ACHN (cell line): Measurements from ENCODE around the gene TICAM2.

Source experiments
- DNase-seq: peaks from one replicate; pipeline ENCODE4 v3.0.0-alpha.2; 2015
- in situ Hi-C: cut with HindIII; loops from 2 replicates; pipeline ENCODE4 v1.10.0; 2017; ENCODE audit warnings: low sequenced_read_pairs, low pct_ligation_motif_present, low pct_unique_long_range_greater_than_20kb

The TICAM2 gene

DNA sequence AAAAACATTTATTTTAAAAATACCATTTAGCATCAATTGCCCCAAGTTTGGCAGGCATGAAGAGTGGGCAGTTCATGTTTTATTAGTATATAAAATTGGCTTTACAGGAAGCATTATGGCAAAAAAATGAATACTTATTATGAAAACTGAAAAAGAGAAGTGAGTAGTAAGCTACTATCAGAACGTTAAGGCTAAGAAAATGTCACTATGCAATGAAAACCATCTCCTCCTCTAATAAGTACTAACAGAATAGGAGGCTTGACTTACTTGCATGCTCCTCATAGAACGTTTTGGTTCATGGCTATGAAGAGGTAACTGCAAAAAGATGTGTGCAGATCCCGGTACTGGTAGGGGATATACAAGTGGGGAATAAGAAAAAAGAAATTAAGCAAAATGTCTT, 23.6 kb downstream of the TICAM2 start:
- in situ Hi-C loops = no loop called here
- DNase-seq = no peak

DNA sequence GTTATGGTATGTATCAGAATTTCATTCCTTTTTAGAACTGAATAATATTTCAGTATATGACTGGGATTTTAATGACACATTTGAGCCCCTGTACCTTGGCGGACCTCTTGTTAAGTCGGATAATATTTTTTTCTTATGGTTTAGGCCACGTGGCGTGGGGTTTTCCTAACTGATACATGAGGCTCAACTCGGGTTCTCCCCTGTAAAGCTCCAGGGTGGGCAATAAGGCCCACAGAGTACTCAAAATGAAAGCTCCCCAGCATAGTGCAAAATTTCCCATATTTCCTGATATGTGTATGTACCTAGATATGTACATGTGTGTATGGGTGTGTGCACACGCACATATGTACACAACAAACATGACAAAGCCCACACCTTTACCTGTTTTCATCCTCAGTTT, 24.5 kb downstream of the TICAM2 start:
- no peak for DNase-seq
- in situ Hi-C loops = no loop called here

DNA sequence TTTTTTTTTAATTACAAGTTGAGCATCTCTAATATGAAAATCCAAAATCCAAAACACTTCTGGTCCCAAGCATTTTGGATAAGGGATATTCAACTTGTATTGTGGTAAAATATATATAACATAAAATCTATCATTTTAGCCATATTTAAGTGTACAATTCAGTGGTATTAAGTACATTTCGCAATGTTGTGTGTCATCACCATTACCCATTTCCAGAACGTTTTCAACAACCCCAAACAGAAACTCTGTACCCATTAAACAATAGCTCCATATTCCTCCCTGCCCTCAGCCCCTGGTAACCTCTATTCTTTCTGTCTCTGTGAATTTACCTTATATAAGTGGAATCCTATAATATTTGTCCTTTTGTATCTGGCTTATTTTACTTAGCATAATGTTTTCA, 24.9 kb downstream of the TICAM2 start:
- no peak for DNase-seq
- in situ Hi-C loops = no loop called here

DNA sequence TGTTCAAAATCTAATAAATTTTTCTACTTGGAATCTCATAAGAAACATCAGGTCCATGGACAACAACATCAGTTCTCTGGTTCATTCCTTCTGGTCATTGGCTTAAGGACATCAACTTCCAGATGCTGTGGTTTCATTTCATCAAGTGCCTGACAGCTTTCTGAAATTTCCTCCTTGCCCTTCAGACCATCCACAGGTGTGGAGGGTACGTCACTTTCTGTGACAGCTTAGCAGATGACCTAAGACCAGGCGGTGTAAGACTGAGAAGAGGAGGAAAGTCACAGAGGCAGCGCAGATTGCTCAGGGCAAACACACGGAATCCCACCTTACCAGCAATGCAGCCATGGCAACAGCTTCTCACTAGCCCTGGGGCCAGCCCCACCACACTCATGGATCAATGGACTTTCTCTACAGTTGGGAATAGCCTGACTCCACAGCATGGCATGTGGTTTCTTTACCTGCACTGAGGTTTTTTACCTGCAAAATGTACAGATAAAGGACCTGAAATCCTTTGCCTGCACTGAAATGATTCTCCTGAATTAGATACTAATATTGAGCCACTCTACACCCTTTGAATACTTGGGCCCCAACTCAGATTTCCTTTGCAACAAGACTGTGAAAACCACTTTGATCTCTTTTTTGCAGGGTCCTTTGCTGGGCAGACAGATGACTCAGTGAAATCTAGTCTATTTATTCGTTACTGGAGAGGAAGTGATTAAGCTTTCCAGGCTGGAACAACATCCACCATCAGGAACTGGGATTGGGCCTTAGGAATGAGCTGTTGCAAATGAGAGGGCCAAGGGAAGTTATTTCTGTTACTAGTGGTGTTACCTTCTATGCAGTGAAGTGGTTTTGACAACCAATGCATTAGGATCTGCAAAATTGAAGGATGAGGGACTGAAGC, 26.9 kb downstream of the TICAM2 start:
- DNase-seq = no peak
- in situ Hi-C loops = no loop called here

- peak; percentile 24 for DNase-seq
- in situ Hi-C loops = no loop called here
Measured at GRCh38 chr5:115573133-115573532, 29.1 kb downstream of the TICAM2 start.

DNA sequence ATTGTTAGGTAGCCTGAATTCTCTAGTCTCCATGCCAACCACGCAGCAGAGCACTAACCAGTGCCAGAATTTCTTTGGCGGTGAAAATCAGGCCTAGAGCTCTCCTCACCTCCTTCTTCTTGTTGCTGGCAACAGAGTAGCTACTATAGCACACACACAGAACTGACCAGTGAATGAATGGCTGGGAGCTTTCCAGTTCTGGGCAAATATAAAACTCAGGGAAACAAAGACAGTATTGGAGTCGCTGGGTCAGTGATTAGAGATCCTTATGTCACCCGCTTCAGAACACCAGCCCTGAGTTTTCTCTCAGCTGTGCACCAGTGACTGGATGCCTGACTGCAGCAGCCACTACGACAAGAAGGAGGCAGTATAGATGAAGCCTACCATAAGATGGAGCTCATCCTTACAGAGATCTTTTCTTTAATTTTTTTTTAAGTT, 30.8 kb downstream of the TICAM2 start:
- no peak for DNase-seq
- in situ Hi-C loops = no loop called here

DNA sequence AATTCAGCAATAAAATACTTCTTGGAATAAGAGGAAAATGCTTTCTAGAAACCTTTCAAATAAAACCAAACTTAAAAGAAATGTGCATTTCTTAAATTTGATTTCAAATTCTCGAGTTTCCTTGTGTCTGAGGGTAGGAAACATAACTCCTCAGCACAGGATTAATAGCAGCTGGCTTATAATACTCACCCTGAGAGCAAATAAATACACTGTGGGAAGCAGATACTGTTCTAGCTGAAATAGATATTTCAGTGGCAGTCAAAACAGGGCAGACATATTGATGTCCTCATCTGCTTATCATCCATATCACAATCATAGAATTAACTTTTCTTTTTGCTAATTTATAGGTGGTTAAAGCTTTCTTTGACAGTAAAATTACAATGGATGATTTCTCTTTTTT, 33.6 kb downstream of the TICAM2 start:
- DNase-seq = no peak
- in situ Hi-C loops = no loop called here

DNA sequence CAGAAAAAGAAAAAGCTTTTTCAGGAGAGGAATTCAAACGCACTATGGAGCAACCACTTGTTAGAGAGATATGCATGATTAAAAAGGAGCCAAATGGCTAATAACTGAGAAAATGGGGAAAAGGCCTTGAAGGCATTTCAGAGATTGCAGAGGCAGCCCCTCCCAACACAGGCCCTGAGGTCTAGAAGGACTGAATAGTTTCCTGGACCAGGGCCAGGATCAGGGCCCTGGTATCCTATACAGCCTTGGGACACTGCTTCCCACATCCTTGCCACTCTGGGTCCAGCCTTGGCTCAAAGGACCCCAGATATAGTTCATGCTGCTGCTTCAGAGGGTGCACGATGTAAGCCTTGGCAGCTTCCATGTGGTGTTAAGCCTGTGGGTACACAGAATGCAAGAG, 37.0 kb downstream of the TICAM2 start:
- DNase-seq = no peak
- in situ Hi-C loops = no loop called here

GRCh38 chr5:115561176-115561575, 41.1 kb downstream of the TICAM2 start:
- in situ Hi-C loops = no loop called here
- no peak for DNase-seq

- in situ Hi-C loops = no loop called here
- DNase-seq = no peak
Measured at GRCh38 chr5:115559524-115559923, 42.8 kb downstream of the TICAM2 start.

DNA sequence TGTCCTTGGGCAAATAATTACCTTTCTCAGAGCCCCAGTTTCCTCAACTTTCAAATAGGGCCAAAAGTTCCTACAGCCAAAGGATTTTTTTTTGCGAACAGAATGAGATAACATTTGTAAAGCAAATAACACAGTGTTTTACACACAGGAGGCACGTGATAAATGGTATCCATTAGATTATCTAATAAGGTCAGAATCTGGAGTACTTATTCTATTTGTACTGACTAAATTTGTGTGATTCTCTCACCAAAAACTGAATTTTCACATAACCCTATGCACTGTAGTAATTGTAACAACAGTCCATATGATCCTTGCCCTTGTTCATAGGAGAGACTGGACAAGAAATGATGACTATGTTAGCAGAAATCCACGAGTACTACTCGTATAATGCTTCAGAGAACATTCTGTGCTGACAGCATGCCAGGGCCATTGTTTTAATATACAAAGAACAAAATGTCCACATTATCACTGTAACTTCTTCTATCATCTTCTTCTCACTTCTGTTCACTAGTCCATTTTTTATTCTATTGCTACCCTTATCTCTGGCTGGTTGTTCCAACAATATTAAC, 43.8 kb downstream of the TICAM2 start:
- in situ Hi-C loops = no loop called here
- no peak for DNase-seq

- in situ Hi-C loops = no loop called here
Measured at GRCh38 chr5:115557667-115558387, 44.5 kb downstream of the TICAM2 start.

DNA sequence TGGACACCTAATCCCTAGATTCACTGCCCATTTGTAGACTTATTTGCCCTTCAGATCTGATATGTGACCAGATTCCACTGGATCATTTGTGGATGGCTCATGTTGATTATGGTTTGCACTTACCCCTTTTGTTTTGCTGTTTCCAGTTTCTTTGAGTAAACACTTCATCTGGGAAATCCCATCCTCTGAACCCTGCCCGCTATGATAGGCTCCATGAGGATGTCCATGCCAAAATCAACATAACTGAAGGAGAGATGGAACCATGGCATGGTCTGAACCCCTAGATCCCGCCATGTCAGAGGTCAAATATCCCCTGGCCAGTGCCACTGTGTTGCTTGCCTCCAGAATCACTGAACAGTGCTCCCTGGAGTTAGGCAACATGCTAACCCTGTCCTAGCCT, 46.0 kb downstream of the TICAM2 start:
- in situ Hi-C loops = no loop called here
- no peak for DNase-seq

More at GRCh38 chr5:115557667-115558387, 44.5 kb downstream of the TICAM2 start:
- DNase-seq = no peak

- DNase-seq = no peak
- in situ Hi-C loops = no loop called here
Measured at GRCh38 chr5:115555084-115555633, 47.1 kb downstream of the TICAM2 start.

GRCh38 chr5:115553082-115553481, 49.2 kb downstream of the TICAM2 start:
- in situ Hi-C loops = no loop called here
- no peak for DNase-seq

GRCh38 chr5:115551415-115551814, 50.9 kb downstream of the TICAM2 start:
- DNase-seq = no peak
- in situ Hi-C loops = no loop called here

- in situ Hi-C loops = no loop called here
- DNase-seq = peak; percentile 17
Measured at GRCh38 chr5:115549154-115549553, 53.1 kb downstream of the TICAM2 start.

GRCh38 chr5:115548683-115549082, 53.6 kb downstream of the TICAM2 start:
- DNase-seq = no peak
- in situ Hi-C loops = no loop called here

DNA sequence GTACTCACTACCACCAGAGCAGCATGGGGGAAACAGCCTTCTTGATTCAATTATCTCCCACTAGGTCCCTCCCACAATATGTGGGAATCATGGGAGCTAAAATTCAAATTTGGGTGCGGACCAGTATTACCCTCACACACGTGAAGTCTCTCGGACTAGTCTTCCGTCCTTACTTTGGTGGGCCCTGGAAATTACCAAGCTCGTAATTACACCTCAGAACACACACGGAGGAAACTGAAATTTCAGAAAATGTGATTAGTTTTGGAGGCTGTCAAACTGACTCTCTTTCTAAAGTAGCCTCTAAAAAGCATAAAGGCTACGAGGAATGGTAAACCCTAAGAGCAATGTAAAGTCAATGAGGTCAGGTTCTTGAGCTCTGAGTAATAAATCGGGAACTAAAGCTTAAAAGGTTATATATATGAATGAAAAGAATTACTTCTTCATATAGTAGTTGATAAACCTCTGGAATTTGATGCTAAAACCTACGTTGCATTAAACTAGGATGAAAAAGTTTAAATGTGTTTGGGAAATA, 56.9 kb downstream of the TICAM2 start:
- in situ Hi-C loops = no loop called here
- no peak for DNase-seq
